KG1 (cell line): Measurements from ENCODE around the gene SUCO.

ENCODE experiments used
- DNase-seq: peaks from one replicate; lab custom pipeline; 2025; lab: John Stamatoyannopoulos, UW

SUCO gene

GRCh38 chr1:172646653-172647052 is 113.7 kb downstream of the SUCO start:
- no peak for DNase-seq

GRCh38 chr1:172647110-172647564 is 114.2 kb downstream of the SUCO start:
- DNase-seq, result no peak

- DNase-seq, result no peak
These were observed 115.0 kb downstream of the SUCO start for GRCh38 chr1:172647987-172648386.

GRCh38 chr1:172650474-172651193 is 117.7 kb downstream of the SUCO start:
- no peak for DNase-seq

- DNase-seq, result no peak
These were observed 120.2 kb downstream of the SUCO start for GRCh38 chr1:172653015-172653709.

- DNase-seq, result no peak
These were observed 121.6 kb downstream of the SUCO start for GRCh38 chr1:172654535-172654934.

GRCh38 chr1:172656576-172656975 is 123.6 kb downstream of the SUCO start:
- no peak for DNase-seq

GRCh38 chr1:172657586-172657985 is 124.6 kb downstream of the SUCO start:
- DNase-seq, result no peak

GRCh38 chr1:172658871-172659453 is 126.0 kb downstream of the SUCO start, which contains the start of gene FASLG:
Gene FASLG, plus strand, starts transcription at chr1:172659103. Its CDS starts 99 bp downstream, at chr1:172659202.
- no peak for DNase-seq

- DNase-seq, result no peak
These were observed 128.2 kb downstream of the SUCO start for GRCh38 chr1:172661107-172661506.
